Measurements from ENCODE around the gene PPT2.
"Not testable (repeated sequence)": the region's sequence is repeated elsewhere in the genome, so short reads cannot be mapped to it uniquely, and the experiment has no call there.

Gene PPT2

GRCh38 chr6:32202186-32202585, 48.2 kb downstream of the PPT2 start:
- TF ChIP-seq, protein P1, sequence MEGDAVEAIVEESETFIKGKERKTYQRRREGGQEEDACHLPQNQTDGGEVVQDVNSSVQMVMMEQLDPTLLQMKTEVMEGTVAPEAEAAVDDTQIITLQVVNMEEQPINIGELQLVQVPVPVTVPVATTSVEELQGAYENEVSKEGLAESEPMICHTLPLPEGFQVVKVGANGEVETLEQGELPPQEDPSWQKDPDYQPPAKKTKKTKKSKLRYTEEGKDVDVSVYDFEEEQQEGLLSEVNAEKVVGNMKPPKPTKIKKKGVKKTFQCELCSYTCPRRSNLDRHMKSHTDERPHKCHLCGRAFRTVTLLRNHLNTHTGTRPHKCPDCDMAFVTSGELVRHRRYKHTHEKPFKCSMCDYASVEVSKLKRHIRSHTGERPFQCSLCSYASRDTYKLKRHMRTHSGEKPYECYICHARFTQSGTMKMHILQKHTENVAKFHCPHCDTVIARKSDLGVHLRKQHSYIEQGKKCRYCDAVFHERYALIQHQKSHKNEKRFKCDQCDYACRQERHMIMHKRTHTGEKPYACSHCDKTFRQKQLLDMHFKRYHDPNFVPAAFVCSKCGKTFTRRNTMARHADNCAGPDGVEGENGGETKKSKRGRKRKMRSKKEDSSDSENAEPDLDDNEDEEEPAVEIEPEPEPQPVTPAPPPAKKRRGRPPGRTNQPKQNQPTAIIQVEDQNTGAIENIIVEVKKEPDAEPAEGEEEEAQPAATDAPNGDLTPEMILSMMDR (IDR thresholded peaks at IDR 0.05; ENCODE audit: low read length, missing control alignments), result no peak
- DNase-seq (ENCODE audit: low read depth), result no peak
- H3K4me3 ChIP-seq (replicated peaks; ENCODE audit: low read depth, low read length), result no peak overlapping the region

- TF ChIP-seq, protein P1 (IDR thresholded peaks at IDR 0.05; ENCODE audit: low read length, missing control alignments), result no peak
- no peak overlapping the region for H3K4me3 ChIP-seq (replicated peaks; ENCODE audit: low read depth, low read length)
- DNase-seq (ENCODE audit: low read depth), result no peak
These were observed 49.7 kb downstream of the PPT2 start for GRCh38 chr6:32203426-32204267.

GRCh38 chr6:32204268-32204715, 50.4 kb downstream of the PPT2 start:
- DNase-seq (ENCODE audit: low read depth), result no peak
- TF ChIP-seq, protein P1 (IDR thresholded peaks at IDR 0.05; ENCODE audit: low read length, missing control alignments), result no peak
- no peak overlapping the region for H3K4me3 ChIP-seq (replicated peaks; ENCODE audit: low read depth, low read length)

GRCh38 chr6:32208996-32209395, 55.1 kb downstream of the PPT2 start:
- TF ChIP-seq, protein P1 (IDR thresholded peaks at IDR 0.05; ENCODE audit: low read length, missing control alignments), result no peak
- no peak overlapping the region for H3K4me3 ChIP-seq (replicated peaks; ENCODE audit: low read depth, low read length)
- no peak for DNase-seq (ENCODE audit: low read depth)

DNA sequence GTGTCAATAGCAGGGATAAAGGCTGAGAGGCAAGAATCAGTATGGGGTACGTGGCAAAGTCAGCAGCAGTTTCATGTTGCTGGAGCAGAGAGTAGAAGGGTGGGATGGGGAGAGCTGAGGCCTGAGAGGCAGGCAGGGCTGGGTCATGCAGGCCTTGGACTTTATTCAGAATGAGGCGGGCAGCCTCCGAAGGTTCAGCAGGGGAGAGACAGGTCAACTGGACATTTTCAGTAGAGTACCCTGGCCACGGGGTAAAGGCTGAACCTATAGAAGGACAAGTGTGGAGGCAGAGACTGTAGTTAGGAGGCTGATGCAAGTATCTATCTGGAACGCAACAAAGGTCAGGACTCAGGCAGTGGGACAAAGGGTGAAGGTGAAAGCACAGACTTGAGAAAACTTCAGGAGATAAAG, 56.3 kb downstream of the PPT2 start:
- TF ChIP-seq, protein P1 (IDR thresholded peaks at IDR 0.05; ENCODE audit: low read length, missing control alignments), result no peak
- H3K4me3 ChIP-seq (replicated peaks; ENCODE audit: low read depth, low read length), result no peak overlapping the region
- no peak for DNase-seq (ENCODE audit: low read depth)

GRCh38 chr6:32211432-32211831, 57.5 kb downstream of the PPT2 start:
- not testable (repeated sequence) for DNase-seq (ENCODE audit: low read depth); H3K4me3 ChIP-seq (replicated peaks; ENCODE audit: low read depth, low read length)

GRCh38 chr6:32212076-32212760, 58.3 kb downstream of the PPT2 start:
- no peak overlapping the region for H3K4me3 ChIP-seq (replicated peaks; ENCODE audit: low read depth, low read length)
- TF ChIP-seq, protein P1 (IDR thresholded peaks at IDR 0.05; ENCODE audit: low read length, missing control alignments), result no peak
- DNase-seq (ENCODE audit: low read depth), result no peak
